ENCODE results near the gene NCF2. TPM values are rescaled to one million over a fixed set of nuclear protein-coding genes. Genes with fewer than 3 reads are reported as not detected.

The NCF2 gene
- total and polyA plus RNA-seq, 7 donors = 0.51 to 4.3 (median 2.3) TPM

GRCh38 chr1:183533617-183534174 is 56.6 kb downstream of the NCF2 start:
- 93 to 95% (median 94%) methylated on average over 3 of the region's 3 CpGs for WGBS, 3 donors
- Histone ChIP-seq H3K27ac (no peak overlapping the region), H3K4me1 (peaks cover 4% of the 10 kb centered on the region), H3K36me3 (ENCODE audit: insufficient read depth in 1 of 2, low read depth in 1 of 2) (peaks cover 2 to 94% of the 10 kb centered on the region in 2 donors), H3K4me3 (no peak overlapping the region), H3K27me3 (ENCODE audit: insufficient read depth in 3 of 3, low read length in 2 of 3) (no peaks in the 10 kb centered on the region), H3K9me3 (no peaks in the 10 kb centered on the region)
- no peak for TF ChIP-seq CTCF (IDR thresholded peaks at IDR 0.05)
- no peak for DNase-seq
- intact Hi-C loops (cut with DNase I) = loop anchor here (10.0 kb wide), 2 partner anchors 659 to 669 kb away; no protein-coding TSS in a partner anchor
- ATAC-seq = no peak

- H3K27ac ChIP-seq = no peak overlapping the region
- intact Hi-C loops (cut with DNase I) = no loop called here
- H3K27me3 ChIP-seq (ENCODE audit: insufficient read depth in 3 of 3, low read length in 2 of 3) = no peaks in the 10 kb centered on the region
- H3K9me3 ChIP-seq = no peaks in the 10 kb centered on the region
- ATAC-seq (no peak), DNase-seq (no peak)
- peaks cover 7 to 91% of the 10 kb centered on the region in 2 donors for H3K36me3 ChIP-seq (ENCODE audit: insufficient read depth in 1 of 2, low read depth in 1 of 2)
- TF ChIP-seq CTCF (IDR thresholded peaks at IDR 0.05) = no peak
- 97 to 98% (median 97%) methylated on average over 3 of the region's 3 CpGs for WGBS, 3 donors
- no peak overlapping the region for H3K4me3 ChIP-seq
- H3K4me1 ChIP-seq = peaks cover 4% of the 10 kb centered on the region
These were observed 61.7 kb downstream of the NCF2 start for GRCh38 chr1:183528577-183528976.

GRCh38 chr1:183522104-183522503 is 68.2 kb downstream of the NCF2 start:
- Histone ChIP-seq H3K27me3 (ENCODE audit: insufficient read depth in 3 of 3, low read length in 2 of 3) (no peaks in the 10 kb centered on the region), H3K9me3 (no peaks in the 10 kb centered on the region), H3K4me1 (no peaks in the 10 kb centered on the region), H3K4me3 (no peak overlapping the region), H3K27ac (no peak overlapping the region), H3K36me3 (ENCODE audit: insufficient read depth in 1 of 2, low read depth in 1 of 2) (peaks cover 5 to 76% of the 10 kb centered on the region in 2 donors)
- intact Hi-C loops (cut with DNase I) = no loop called here
- TF ChIP-seq CTCF (IDR thresholded peaks at IDR 0.05) = no peak
- DNase-seq (no peak), ATAC-seq (no peak)
- WGBS, 3 donors = 92 to 97% (median 94%) methylated on average over 1 of the region's 1 CpG

- 68 to 76% (median 73%) methylated on average over 1 of the region's 1 CpG for WGBS, 3 donors
- intact Hi-C loops (cut with DNase I) = no loop called here
- H3K27ac ChIP-seq = no peak overlapping the region
- peaks cover 8 to 76% of the 10 kb centered on the region in 2 donors for H3K36me3 ChIP-seq (ENCODE audit: insufficient read depth in 1 of 2, low read depth in 1 of 2)
- H3K4me1 ChIP-seq = no peaks in the 10 kb centered on the region
- no peaks in the 10 kb centered on the region for H3K9me3 ChIP-seq
- H3K27me3 ChIP-seq (ENCODE audit: insufficient read depth in 3 of 3, low read length in 2 of 3) = no peaks in the 10 kb centered on the region
- DNase-seq (no peak), ATAC-seq (no peak)
- no peak overlapping the region for H3K4me3 ChIP-seq
- no peak for TF ChIP-seq CTCF (IDR thresholded peaks at IDR 0.05)
These were observed 69.9 kb downstream of the NCF2 start for GRCh38 chr1:183520379-183520778.

- intact Hi-C loops (cut with DNase I) = no loop called here
- DNase-seq (no peak), ATAC-seq (no peak)
- Histone ChIP-seq H3K4me1 (no peaks in the 10 kb centered on the region), H3K36me3 (ENCODE audit: insufficient read depth in 1 of 2, low read depth in 1 of 2) (peaks cover 8 to 60% of the 10 kb centered on the region in 2 donors), H3K27ac (no peak overlapping the region), H3K9me3 (no peaks in the 10 kb centered on the region), H3K4me3 (no peak overlapping the region), H3K27me3 (ENCODE audit: insufficient read depth in 3 of 3, low read length in 2 of 3) (no peaks in the 10 kb centered on the region)
- TF ChIP-seq CTCF (IDR thresholded peaks at IDR 0.05) = no peak
- WGBS, 3 donors = 91 to 92% (median 92%) methylated on average over 6 of the region's 6 CpGs
These were observed 72.9 kb downstream of the NCF2 start for GRCh38 chr1:183517401-183517800.

All from psoas muscle (tissue), 8 donors.